Measurements from ENCODE around the gene GNPTG.

DNA sequence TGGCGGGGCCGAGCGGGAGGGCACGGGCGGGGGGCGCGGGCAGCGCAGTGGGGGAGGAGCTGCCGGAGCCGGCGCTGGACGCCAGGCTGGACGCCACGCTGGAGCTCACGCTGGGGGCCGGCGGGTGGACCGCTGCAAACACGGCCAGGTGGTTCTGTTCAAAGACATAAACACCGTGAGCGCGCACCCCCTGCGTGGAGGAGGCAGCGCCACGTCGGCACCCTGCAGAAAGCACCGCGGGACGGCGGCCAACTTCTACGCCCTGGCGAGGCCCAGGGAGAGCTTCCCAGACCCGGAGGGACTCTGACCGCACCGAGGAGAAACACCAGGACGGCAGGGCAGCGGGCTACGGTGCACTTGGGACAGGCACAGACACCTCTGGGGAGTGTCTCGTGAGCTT is 33.5 kb downstream of the GNPTG start:
- no peak for TF ChIP-seq EZH2 (IDR thresholded peaks at IDR 0.05; ENCODE audit: borderline replicate concordance, low read depth, low read length, poor library complexity, severe bottlenecking)
- TF ChIP-seq, protein P1, sequence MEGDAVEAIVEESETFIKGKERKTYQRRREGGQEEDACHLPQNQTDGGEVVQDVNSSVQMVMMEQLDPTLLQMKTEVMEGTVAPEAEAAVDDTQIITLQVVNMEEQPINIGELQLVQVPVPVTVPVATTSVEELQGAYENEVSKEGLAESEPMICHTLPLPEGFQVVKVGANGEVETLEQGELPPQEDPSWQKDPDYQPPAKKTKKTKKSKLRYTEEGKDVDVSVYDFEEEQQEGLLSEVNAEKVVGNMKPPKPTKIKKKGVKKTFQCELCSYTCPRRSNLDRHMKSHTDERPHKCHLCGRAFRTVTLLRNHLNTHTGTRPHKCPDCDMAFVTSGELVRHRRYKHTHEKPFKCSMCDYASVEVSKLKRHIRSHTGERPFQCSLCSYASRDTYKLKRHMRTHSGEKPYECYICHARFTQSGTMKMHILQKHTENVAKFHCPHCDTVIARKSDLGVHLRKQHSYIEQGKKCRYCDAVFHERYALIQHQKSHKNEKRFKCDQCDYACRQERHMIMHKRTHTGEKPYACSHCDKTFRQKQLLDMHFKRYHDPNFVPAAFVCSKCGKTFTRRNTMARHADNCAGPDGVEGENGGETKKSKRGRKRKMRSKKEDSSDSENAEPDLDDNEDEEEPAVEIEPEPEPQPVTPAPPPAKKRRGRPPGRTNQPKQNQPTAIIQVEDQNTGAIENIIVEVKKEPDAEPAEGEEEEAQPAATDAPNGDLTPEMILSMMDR (conservative IDR thresholded peaks at IDR 0.05; ENCODE audit: low read depth, low read length), result no peak
